Measurements from ENCODE around the gene LRBA.

Gene LRBA

DNA sequence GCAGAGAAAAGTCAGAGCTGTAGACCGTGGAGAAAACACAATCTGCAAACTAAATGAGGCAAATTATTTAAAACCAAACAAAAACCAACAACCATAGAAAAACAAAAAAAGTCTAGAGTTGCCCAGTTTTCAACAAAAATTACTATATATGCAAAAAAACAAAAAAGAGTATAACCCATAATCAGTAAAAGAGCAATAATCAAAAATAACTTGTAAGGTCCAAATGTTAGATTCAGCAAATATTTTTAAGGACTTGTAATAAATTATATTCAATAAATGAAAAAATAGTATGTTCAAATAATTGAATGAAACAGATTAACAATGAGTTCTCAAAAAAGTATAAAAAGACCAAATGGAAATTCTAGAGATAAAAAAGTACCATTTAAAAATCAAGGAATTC, 130.5 kb downstream of the LRBA start:
- TF ChIP-seq, protein P1, sequence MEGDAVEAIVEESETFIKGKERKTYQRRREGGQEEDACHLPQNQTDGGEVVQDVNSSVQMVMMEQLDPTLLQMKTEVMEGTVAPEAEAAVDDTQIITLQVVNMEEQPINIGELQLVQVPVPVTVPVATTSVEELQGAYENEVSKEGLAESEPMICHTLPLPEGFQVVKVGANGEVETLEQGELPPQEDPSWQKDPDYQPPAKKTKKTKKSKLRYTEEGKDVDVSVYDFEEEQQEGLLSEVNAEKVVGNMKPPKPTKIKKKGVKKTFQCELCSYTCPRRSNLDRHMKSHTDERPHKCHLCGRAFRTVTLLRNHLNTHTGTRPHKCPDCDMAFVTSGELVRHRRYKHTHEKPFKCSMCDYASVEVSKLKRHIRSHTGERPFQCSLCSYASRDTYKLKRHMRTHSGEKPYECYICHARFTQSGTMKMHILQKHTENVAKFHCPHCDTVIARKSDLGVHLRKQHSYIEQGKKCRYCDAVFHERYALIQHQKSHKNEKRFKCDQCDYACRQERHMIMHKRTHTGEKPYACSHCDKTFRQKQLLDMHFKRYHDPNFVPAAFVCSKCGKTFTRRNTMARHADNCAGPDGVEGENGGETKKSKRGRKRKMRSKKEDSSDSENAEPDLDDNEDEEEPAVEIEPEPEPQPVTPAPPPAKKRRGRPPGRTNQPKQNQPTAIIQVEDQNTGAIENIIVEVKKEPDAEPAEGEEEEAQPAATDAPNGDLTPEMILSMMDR (IDR thresholded peaks at IDR 0.05; ENCODE audit: insufficient read depth, missing control alignments): no peak
- DNase-seq (ENCODE audit: insufficient read length, low spot score): no peak
- FAIRE-seq: no peak

DNA sequence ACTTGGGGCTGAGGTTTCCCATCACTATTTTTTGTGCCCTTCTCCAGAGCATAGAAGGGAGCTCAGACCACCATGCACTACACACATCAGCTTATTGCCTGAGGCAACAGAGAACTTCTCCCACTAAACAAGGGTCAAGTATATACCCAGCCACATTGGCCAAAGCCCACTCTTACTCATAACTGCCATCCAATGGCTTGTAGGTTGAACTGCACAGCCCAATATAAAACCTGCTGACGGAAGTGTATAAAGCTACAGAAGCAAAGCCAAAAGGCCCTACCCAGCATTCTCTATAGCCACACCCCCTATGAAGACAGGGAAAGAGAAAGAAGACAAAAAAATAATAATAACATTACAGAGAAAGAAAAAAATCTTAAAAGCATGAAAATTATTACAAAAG, 139.7 kb downstream of the LRBA start:
- DNase-seq (ENCODE audit: insufficient read length, low spot score): no peak
- TF ChIP-seq, protein P1 (IDR thresholded peaks at IDR 0.05; ENCODE audit: insufficient read depth, missing control alignments): no peak
- FAIRE-seq: no peak

DNA sequence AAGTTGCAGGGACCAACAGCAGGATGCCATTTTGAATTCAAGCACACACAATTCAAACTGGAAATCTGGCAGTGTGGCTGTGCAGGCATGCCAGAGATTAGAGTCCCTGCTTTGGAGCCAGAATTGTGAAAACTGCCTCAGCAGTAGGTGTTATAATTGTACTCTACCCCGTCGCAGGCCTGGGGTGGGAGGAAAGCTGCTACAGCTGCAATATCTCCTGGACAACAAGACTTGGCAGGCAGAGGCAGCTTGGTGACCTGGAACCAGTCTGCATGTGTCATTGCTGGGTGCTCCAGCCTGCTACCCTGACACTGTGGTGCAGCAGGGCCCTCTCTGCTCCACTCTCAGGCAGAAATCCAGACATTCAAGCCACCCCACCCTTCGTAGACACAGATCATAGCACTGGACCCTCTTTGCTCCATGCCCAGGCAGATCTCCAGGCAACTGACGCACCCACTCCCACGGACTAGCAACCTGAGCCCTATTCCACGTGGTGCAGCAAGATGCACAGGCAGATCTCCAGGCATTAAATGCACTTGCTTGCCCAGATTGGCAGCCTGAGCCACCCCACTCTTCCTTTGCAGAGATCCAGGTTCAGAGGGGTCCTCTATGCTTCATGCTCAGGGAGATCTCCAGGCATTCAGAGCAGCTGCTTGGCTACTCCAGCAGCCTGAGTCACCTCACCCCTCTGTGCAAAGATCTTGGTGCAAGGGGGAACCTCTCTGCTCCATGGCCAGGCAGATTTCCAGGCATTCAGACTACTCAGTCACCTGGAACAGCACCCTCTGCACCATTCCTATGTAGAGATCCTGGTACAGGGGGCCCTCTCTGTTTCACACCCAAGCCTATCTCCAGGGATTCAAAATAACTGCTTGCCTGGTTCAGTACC, 140.5 kb downstream of the LRBA start:
- FAIRE-seq: no peak
- TF ChIP-seq, protein P1 (IDR thresholded peaks at IDR 0.05; ENCODE audit: insufficient read depth, missing control alignments): no peak
- DNase-seq (ENCODE audit: insufficient read length, low spot score): no peak

DNA sequence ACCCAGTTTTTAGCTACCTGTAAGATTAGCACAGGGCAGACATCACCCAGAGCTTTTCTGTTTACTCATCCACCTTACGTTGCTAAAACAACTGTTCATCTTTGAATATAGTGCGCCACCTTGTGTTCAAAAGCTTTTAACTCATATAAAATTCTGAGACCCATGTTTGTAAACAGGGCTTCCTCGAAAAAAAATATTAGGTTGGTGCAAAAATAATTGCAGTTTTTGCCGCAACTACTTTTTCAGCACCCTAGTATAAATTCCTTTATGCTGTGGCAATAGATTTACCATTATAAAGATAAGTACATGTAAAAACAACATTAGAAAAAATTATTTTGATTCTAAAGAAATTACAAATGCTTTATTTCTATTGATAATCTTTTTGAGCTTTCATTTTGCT, 147.9 kb downstream of the LRBA start:
- no peak for DNase-seq (ENCODE audit: insufficient read length, low spot score)
- no peak for FAIRE-seq
- TF ChIP-seq, protein P1 (IDR thresholded peaks at IDR 0.05; ENCODE audit: insufficient read depth, missing control alignments): peak; percentile 70

DNA sequence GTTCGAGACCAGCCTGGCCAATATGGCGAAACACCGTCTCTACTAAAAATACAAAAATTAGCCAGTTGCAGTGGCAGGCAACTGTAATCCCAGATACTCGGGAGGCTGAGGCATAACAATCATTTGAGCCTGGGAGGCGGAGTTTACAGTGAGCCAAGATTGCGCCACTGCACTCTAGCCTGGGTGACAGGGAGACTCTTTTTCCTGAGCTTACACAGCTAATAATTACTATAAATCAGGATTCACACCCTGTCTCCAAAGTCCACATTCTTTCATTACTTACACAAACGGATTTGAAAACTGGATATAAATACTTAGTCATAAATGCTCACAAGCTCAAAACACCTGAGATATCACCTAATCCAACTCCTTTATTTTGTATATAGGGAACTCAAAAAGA, 151.6 kb downstream of the LRBA start:
- FAIRE-seq: no peak
- DNase-seq (ENCODE audit: insufficient read length, low spot score): no peak
- TF ChIP-seq, protein P1 (IDR thresholded peaks at IDR 0.05; ENCODE audit: insufficient read depth, missing control alignments): no peak

DNA sequence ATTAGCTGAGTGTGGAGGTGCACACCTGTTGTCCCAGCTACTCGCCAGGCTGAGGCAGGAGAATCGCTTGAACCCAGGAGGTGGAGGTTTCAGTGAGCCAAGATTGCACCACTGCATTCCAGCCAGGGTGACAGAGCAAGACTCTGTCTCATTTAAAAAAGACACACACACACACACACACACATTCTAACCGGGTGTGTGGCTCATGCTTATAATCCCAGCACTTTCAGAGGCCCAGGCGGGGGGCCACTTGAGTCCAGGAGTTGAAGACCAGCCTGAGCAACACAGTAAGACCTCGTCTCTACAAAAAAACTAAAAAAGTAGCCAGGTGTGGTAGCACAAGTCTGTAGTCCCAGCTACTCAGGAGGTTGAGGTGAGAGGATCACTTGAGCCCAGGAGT, 152.3 kb downstream of the LRBA start:
- FAIRE-seq: no peak
- DNase-seq (ENCODE audit: insufficient read length, low spot score): no peak
- TF ChIP-seq, protein P1 (IDR thresholded peaks at IDR 0.05; ENCODE audit: insufficient read depth, missing control alignments): no peak

DNA sequence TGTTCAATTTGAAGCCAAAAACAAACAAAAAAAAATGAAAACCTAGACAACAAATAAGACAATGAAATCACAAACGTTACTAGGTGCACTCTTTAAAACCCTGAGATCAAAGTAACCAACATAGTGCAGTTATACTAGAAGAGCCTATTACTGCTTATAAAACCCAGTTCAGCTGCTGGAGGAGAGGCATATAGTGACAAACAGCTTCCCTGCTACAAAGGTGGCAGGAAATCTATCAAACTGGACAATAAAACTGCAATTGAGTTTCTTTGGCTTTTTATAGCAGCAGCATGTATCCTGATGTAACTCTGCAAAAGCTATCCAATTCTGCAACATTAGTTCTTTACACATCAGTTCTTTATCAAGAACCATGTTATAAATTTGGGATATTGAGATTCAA, 155.6 kb downstream of the LRBA start:
- no peak for DNase-seq (ENCODE audit: insufficient read length, low spot score)
- FAIRE-seq: peak; percentile 16
- TF ChIP-seq, protein P1 (IDR thresholded peaks at IDR 0.05; ENCODE audit: insufficient read depth, missing control alignments): no peak
